Mucosa of gallbladder (tissue), 1 donor: ENCODE results near the gene ST8SIA6. TPM values are rescaled to one million over a fixed set of nuclear protein-coding genes. Genes with fewer than 3 reads are reported as not detected.

Experiments
- DNase-seq: peaks from one replicate; pipeline ENCODE4 v3.0.0-alpha.2; 2020; ENCODE audit warnings: low spot score
- total RNA-seq: library from RNA; stranded (reverse); gene quantifications from one replicate; pipeline ENCODE4 v1.2.1, GENCODE V29; 2021
- donor health status: DM: no; HTN: no; CAD: no.

Gene ST8SIA6
- total RNA-seq, 1 donor from 2014 or later: 0.92 TPM

DNA sequence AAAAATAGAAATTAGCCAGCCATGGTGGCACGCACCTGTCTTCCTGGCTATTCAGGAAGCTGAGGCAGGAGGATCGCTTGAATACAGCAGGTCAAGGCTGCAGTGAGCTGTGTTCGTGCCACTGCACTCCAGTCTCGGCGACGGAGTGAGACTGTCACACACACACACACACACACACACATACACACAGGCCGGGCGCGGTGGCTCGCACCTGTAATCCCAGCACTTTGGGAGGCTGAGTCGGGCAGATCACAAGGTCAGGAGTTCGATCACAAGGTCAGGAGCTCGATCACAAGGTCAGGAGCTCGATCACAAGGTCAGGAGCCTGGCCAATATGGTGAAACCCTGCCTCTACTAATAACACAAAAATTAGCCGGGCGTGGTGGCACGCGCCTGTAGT, 68.4 kb downstream of the ST8SIA6 start:
- no peak for DNase-seq

DNA sequence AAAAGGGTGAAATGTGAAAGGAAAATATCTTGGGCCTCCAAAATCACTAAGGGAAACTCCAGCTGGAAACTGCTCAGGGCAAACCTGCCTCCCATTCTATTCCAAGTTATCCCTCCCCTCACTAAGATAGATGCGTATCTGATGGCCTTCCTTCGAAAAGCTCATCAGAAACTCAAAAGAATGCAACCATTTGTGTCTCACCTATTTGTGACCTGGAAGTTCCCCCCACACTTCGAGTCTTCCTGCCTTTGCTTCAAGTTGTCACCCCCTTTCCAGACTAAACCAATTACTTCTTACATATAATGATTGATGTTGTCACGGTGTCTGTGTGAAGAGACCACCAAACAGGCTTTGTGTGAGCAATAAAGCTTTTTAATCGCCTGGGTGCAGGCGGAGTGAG, 69.3 kb downstream of the ST8SIA6 start:
- no peak for DNase-seq

DNA sequence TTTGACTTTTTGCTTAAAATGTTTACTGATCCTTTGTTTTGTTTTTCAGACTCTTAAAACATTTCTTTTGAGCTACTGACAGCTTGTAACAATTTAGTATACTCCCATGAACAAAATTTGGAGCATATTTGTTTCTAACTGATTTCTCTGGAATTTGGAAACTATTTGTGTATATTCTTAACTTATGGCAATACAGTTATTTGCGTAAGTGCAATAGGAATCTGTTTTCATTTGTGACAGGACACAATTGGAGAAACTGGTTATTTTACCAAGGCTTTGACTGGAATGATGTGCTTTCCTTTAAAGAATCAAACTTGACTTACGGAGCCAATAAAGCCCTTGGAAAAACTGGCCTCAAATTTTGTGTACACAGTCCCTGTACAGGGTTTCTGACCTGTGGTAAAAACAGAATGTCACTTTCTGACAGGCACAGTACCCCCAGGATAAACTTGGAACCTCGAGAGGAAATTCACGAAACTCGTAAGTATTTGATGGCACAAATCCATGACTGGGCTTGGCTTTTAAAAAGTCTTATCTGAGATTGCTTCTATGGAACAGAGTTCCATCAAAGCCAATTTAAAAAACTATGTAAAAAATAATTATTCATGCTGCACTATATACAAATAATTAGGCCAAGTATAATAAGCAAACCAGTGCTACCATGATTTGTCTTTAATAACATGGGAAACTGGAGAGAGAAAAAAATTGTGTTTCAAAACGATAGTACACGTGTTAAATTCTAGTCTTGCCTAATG, 70.4 kb downstream of the ST8SIA6 start:
- DNase-seq: no peak

DNA sequence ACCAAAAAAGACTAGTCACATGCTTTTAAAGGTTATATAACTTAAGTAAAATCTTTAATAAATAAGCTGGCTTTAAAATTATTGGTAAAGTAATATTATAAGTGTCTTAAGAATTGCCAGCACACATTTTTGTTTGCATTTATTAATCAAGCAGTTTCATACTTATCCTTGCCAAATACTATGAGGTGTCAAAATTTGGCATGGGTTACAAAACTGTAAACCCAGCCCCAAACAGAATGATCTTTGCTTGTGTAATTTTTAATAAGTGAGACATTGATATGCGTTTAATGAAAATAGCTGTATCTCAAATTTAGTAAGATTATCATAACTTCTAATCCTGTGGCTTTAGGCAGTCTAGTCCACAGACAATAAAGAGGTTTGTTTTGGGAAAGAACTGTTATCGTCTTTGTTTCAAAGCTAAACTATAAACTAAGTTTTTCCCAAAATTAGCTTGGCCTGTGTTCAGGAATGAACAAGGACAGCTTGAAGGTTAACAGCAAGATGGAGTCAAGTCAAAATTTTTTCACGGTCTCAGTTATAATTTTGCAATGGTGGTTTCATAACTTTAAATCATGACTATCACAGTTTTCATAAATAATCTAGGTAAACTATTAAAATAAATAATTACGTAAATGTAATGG, 72.8 kb downstream of the ST8SIA6 start:
- no peak for DNase-seq

DNA sequence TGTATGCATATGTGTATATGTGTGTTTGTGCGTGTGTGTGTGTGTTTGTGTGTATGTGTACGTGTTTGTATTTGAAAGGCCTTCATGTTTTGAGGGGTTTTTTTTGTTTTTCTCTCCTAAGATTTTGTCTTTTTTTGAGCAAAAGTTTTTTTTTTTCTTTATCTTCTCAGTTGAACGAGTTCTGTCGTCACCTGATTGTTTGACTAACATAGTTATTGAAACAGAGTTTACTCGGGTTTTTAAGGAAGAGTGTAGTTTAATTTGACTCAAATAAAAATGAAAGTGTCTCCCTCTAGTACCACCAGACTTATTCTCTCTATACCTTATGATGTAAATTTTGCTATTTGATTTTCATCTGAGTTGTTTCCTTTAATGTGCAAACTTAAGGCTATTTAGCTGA, 73.5 kb downstream of the ST8SIA6 start:
- no peak for DNase-seq

DNA sequence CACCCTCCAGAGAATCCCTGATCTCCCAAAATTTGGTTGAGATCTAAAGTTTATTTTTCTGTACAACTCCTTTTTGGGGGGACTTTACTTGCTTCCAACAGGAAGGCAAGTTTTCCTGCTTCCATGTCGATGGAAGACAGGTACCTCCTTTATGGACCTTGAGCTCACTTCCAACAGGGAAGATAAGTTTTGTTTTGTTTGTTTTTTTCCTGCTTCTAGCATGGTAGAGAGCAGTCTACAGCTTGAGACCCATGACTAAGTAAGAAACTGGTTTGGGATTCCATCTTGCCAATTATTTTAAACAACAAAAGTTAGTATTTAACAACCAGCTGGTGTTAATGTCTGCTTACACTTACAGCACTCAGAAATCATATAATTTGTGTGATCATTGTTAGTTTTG, 74.4 kb downstream of the ST8SIA6 start:
- no peak for DNase-seq

DNA sequence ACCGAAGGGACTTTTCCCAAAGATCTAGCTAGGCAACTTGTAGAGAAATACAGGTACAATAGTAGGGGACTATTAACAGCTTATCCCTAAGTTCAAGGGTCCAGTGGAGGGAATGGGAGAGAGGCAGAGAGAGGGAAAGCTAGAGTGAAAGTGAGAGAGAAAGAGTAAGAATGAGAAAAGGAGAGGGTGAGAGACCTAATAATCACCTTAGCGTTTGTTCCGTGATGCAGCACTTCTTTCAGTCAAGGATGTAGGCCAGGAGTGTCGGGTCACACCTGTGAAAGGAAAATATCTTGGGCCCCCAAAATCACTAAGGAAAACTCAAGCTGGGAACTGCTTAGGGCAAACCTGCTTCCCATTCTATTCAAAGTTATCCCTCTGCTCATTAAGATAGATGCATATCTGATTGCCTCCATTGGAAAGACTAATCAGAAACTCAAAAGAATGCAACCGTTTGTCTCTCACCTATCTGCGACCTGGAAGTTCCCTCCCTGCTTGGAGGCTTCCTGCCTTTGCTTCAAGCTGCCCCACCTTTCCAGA, 75.2 kb downstream of the ST8SIA6 start:
- DNase-seq: no peak

DNA sequence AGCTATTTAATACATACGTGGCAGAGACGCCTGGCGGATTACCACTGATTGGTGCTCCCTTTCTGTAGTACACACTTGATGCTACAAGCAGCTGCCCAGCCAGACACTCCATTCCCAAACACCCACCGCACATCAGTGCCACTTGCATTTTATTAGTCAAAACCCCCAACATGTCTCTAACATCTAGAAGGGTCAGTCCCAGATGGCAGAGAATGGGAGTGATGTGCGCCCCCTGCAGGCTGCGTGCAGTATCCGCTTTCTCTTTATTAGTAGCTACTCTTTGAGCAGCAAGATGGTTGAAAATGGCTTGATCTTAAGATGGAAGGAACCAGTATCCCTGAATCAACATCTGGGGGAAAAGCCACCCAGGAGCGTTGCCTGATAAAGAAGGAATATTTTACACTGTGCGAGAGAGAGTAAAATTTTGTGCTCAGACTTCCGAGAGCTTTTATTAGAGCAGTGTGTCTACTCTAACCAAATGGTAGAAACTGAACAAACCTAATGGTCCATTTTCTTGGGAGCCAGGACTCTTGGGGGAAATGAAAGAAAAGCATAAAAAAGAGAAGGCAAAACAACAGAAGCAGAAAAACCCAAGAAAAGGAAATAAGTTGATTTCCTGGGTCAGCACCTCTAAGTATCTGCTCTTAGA, 78.3 kb downstream of the ST8SIA6 start:
- DNase-seq: no peak

DNA sequence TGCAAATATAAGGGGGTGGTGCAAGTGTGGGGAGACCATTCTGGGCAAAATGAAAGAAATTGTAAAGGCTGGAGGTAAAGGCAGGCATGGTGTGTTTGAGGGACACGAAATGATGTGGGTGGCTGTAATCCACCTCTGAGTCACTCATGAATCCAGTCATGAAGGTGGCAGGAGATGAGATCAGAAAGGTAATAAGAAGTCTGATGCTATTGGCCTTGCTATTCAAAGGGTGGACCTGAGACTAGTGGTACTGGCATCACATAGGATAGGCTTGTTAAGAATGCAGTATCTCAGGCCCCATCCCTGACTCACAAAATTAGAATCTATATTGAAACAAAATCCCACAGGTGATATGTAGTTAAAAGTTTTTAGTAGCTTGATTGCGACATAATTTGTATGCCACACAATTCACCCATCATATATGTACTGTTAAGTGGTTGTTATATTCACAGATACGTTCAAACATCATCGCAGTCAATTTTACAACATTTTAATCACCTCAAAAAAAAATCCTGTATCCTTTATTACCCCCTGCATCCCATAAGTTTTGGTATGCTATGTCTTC, 85.6 kb downstream of the ST8SIA6 start:
- DNase-seq: no peak

DNA sequence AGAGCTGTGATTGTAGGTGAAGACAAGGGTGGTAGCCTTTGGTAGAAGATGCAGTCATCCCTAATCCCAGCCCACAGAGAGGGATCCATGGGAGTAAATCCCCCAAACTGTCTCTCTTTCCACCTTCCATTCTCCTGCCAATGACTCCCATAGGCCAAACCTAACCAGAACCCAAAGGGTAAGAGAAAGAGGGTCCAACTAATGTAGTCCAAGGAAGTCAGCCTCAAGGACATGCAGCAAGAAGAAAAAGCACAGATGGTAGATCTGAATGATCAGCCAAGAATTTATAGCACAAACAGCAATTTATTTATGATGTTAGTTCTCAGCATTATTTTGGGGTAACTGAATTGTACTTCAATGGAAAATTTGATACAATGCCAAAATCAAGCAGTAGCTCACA, 87.7 kb downstream of the ST8SIA6 start:
- DNase-seq: no peak

DNA sequence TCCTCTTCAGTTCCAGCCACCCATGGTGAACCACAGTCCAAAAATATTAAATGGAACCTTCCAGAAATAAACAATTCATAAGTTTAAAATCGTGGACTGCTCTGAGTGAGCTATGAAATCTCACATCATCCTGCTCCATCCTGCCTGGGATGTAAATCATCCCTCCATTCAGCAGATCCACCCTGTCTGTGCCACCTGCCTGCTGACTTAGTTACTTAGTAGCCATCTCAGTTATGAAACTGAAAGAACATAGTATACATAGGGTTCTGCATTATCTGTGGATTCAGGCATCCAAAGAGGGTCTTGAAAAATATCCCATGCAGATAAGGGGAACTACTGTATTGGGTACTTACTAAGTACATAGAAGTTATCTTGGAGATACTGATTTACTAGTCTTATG, 89.0 kb downstream of the ST8SIA6 start:
- DNase-seq: no peak

DNA sequence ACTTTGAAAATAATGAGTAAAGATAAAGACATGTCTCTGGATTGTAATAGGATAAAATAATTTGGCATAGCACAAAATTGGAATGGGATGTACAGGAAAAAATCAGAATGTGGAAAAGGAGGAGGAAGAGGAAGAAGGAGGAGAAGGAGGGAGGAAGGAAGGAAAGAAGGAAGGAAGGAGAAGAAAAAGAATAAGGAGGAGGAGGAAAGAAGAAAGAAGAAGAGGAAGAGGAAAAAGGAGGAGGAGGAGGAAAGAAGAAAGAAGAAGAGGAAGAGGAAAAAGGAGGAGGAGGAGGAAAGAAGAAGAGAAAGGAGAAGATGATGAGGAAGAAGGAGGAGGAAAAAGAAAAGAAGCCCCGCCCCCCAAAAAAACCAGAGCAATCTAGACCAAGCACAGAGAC, 95.9 kb downstream of the ST8SIA6 start:
- DNase-seq: no peak

DNA sequence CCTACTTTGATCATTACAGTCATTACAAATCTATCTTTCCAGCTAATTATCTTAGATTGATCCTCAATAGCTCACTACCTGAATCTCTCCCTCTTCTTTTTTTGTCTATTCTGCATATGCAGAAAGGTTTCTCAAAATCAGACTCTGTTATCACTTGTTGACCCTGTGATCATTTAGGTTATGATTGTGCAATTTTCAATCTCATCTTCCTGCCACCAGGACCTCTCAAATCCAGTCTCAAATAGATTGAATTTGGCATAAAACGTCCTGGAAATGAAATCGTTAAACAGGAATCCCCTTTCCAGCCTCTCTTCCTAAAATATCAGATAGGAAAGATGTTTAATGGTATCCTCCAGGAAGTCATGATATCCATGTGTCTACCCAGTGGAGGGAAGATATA, 96.6 kb downstream of the ST8SIA6 start:
- no peak for DNase-seq

DNA sequence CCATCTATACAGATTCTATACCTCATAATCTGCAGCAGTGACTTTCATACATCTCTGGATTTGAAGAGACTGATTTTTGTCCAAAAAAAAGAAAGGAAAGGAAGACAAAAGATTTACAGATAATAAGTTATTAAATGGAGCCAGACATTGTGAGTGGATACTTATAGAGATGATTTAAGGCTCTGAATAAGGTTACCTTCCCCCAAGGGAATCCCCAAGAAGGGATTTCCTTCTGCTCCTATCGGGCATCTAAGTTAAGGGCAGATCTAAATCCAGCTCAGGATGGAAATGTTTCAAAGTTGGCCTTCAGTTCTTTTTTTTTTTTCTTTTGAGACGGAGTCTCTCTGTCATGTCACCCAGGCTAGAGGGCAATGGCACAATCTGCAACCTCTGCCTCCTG, 97.6 kb downstream of the ST8SIA6 start:
- DNase-seq: no peak

DNA sequence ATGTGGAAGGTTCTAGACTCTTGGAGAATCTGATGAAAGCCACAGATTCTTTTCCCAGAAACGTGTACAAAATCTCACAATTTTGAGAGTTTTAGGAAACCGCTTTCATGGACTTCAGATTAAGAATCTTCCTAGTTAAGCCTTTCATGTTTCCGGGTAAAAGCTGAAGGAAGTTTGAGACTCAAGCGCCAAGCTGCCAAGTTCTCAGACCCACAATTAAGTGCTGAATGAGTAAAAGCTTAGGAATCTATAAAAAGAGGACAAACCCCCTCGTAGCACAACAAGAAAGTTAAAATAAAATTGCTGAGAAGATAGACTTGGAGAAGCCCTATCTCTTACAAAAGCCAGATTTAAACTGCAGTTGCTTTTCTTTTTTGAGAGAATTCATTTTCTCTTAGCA, 99.6 kb downstream of the ST8SIA6 start:
- DNase-seq: no peak

DNA sequence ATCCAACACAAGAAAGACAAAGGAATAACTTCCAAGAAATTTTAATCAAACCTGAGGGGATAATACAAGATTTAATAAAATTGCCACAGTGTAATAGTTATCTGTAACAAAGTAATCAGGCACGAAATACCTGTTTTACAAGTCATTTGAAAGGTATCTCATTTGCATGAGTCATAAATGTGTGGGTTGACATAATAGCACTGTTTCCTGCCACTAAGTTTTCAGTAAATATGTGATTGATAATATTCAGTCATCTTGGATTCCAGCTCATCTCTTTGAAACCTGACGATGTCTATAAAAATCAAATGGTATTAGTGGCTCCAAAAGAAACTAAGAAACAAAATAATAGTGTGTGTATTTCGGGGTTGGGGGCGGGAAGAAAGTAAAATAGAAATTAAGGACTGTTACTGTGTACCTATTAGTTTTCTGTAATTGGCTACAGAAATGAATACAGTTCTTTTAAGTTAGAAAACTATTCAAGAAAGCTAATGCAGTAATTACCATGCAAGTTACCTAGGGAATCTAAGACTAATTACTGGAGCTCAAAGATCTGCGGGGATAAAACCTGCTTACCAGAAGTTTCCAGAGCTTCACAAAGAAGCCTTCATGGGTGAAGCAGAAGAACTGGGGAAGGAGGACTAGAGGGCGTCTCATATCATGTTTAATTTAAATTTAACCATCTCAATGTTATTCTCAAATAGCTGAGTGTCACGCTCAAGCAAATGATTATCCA, 100.7 kb downstream of the ST8SIA6 start:
- DNase-seq: no peak

DNA sequence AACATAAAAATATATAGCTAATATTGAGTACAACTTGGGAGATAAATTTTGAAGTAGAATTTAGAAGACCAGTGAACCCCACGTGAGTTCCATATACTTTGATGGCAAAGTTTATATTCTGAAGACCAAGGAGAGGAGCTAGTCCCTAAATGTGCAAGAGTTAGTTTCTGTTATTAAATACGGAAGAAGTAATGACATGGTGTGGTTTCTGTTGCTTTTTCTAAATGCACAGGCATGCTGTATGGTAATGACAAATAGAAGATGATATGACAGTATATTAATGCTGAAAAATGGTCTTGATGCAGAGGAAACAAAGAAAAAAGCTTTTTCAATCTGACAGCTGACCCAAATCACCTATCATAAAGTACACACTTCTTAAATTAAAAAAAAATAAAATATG, 101.8 kb downstream of the ST8SIA6 start:
- no peak for DNase-seq

DNA sequence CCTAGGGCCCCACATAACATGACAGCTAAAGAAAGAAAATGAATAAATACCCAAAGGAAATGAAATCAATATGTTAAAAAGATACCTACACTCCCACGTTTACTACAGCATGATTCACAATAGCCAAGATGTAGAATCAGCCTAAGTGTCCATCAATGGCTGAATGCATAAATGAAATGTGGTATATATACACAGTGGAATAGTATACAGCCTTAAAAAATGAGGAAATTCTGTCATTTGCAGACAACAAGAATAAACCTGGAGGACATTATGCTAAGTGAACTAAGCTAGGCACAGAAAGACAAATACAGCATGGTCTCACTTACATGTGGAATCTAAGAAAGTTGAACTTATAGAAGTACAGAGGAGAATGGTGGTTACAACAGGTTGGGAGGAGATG, 102.9 kb downstream of the ST8SIA6 start:
- DNase-seq: no peak

DNA sequence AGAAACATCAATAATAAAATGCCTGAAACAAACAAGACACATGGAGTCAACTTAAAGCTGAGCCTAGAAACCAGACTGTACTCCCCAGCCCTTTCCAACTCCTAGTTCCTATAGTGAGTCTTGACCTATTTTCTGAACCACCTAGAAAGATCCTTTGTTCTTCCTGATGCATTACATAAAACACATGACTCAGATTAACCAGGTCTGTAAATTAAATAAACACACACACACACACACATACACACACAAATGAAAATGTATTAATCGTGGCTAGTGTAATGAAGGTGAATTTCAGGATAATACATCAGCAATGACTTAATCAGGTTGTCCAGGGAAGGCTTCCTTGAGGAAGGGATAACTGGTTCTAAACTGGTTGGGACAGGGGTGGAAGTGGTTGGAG, 104.7 kb downstream of the ST8SIA6 start:
- no peak for DNase-seq

DNA sequence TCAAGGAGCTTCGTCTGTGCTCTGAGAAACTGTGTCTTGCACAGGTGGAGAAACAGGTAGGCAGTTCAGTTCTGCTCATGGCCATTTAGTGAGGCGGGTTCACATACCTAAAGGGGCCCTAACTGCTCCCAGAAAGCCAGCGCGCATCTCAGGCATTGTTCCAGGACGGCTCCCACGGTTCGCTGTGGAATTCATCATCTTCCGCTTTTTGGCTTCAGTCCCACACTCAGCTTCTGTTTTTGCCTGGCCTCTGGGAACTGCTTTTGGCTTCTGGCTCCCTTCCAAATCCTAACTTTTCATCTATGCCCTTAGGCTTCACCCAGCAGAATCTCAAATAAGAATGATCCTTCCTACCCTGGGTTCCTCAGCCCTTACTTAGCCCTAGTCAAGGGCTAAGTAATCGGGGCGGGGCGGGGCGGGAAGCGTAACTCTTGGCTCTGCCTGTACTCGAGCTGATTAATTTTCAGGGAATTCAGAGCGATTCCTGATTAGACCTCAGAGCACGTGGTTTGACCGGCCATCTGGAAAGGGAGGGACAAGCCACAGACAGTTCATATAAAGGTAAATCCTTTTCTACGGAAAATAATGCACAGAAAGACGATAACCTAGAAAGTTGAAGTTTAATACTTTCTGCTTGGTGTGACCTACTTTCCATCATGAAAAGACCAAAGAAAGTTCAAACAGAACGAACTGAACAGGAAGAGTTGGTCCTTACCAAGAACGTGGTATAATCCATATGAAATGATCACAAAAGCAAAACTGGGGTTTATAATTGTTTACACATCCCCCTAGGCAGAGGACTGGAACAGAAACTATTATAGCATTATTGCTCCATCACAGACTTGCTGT, 105.7 kb downstream of the ST8SIA6 start:
- DNase-seq: no peak

DNA sequence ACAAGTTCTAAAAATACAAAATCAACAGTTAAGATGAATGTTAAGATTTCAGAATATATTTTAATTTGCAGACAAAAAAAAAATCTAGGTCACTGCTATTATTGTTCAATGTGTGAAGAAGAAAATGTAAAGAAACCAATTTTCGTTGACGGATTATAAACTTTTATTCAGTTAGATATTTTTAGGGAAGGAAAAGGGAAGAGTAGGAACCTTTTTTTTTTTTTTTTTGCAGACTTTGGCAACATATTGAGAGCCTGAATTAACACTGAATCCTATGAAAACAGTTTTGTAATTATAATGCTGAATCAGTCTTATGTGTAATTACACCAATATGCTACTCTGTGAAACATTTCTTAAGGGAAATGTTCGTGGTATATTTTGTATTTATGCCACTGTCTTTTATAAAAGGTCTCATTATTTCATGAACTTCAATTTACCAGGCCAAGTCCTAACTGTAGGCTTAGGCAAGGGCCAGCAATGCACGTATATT, 106.3 kb downstream of the ST8SIA6 start:
- no peak for DNase-seq
